GM18505 (cell line): ENCODE measurements around the gene STK36.
A peak's percentile ranks its signal among the peaks of the same experiment; 100 is the strongest.
"Not testable (repeated sequence)": the region's sequence is repeated elsewhere in the genome, so short reads cannot be mapped to it uniquely, and the experiment has no call there.

ENCODE experiments used
- ATAC-seq: cut with Tn5 transposase; IDR thresholded peaks from one replicate; pipeline ENCODE4 v1.9.1; 2021; ENCODE audit not compliant: unreplicated experiment
- POLR2A ChIP-seq: IDR thresholded peaks from 4 replicates; pipeline ENCODE4 v1.6.1; 2011; ENCODE audit warnings: borderline replicate concordance; ENCODE audit not compliant: insufficient read depth, insufficient read length; ENCODE audit errors: extremely low read depth

STK36 gene

DNA sequence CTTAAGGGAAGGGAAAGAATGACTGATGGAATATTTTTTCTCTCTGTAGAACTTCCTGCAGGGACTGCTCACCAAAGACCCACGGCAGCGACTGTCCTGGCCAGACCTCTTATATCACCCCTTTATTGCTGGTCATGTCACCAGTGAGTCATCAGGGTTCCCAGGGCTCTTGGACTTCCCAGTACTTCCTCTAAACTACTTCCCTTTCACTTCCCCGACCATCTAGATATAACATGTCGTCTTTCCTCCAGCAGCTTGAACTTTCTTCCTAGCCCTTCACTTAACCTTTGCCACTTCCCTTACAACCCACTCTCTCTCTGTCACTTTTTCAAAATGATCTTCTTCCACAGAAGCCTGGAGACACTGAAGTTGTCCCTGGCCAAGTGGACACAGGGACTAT lies 7.2 kb downstream of the STK36 start:
- ATAC-seq: no peak
- TF ChIP-seq POLR2A: no peak

DNA sequence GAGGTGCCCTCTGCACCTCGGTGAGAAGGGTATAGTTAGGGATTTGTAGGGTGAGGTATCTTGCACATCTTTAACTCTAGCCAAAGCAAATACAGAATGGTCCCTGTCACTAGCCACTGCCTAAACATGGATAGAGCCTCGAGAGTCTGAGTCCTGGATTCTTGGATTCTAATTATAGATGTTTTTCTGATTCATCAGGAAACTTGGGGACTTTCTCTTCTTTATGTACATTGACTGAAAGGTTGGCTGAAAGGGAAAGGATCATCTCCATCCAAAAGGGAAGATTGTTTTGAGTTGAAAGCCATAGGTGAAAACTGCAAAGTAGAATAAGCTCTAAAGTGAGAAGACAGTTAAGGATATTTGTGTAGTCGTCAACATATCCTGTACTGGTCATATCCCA lies 8.2 kb downstream of the STK36 start:
- ATAC-seq: no peak
- TF ChIP-seq POLR2A: no peak

DNA sequence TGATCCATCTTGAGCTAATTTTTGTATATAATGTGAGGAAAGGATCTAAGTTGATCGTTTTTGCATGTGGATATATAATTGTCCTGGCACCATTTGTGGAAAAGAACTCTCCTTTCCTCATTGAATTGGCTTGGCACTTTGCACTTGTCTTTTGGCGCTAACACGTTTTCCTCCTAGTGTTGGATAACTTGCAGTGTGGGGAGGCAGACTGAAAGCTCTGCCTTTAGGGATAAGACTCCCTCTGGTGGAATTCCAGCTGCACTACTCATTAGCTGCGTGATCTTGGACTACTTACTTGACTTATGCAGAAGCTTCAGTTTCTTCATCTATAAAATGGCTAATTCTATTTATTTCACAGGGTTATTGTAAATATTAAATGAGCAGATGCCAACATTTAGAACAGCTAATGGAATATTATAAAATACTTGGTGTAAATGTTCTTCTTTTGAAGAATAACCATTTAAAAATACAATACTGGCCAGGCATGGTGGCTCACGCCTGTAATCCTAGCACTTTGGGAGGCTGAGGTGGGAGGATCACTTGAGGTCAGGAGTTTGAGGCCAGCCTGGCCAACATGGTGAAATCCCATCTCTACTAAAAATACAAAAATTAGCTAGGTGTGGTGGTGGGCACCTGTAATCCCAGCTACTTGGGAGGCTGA lies 15.6 kb downstream of the STK36 start:
- ATAC-seq: not testable (repeated sequence)

DNA sequence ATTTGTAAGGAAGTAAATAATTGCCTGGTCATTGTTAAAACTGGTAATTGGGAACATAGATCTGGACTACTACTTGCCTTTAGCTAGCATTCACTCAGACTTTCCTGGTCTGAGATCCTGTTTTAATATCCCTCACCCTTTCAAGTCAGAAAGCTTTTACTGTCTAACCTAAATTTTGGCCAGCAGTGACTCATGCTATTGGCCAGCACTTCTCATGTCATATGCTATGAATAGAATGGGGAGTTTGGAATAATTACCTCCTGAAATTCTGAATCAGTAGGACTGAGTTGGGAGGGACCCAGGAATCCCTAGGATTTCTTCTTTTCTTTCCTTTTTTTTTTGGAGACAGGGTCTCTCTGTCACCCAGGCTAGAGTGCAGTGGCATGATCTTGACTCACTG lies 19.3 kb downstream of the STK36 start:
- no peak for ATAC-seq
- TF ChIP-seq POLR2A: no peak

DNA sequence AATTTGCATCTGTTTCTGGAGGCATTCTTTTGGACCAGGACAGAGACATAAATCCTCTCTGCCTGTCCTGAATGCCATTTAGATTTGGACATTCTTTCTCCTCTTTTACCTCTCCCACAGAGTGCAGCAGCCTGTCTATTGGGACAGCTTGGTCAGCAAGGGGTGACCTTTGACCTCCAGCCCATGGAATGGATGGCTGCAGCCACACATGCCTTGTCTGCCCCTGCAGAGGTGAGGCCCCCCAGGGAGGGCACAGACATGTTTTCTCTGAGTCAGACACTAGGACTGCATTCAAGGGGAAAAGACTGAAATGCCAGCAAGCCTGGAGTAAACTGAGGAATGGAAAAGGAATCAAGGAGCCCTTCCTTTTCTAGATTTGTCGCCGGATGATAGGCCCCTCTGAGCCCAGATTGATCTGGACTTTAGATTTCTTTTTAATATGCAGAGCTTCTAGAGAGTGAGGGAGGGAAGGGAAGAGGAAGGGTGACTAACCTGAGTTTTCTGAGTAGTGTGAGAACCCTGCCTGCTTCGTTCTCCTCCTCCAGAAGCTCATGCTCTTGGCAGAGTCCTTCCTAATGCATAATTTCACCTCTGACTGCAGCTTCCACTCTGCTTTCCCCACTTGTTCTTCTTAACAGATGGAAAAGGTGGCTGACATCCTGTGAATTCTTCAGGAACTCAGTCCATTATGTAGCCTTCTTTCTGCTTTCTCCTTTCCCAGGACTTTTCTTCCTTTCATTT lies 22.7 kb downstream of the STK36 start:
- no peak for ATAC-seq
- no peak for TF ChIP-seq POLR2A

DNA sequence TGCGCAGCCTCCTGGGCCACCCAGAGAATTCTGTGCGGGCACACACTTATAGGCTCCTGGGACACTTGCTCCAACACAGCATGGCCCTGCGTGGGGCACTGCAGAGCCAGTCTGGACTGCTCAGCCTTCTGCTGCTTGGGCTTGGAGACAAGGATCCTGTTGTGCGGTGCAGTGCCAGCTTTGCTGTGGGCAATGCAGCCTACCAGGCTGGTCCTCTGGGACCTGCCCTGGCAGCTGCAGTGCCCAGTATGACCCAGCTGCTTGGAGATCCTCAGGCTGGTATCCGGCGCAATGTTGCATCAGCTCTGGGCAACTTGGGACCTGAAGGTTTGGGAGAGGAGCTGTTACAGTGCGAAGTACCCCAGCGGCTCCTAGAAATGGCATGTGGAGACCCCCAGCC lies 27.0 kb downstream of the STK36 start:
- TF ChIP-seq POLR2A: no peak
- ATAC-seq: no peak

DNA sequence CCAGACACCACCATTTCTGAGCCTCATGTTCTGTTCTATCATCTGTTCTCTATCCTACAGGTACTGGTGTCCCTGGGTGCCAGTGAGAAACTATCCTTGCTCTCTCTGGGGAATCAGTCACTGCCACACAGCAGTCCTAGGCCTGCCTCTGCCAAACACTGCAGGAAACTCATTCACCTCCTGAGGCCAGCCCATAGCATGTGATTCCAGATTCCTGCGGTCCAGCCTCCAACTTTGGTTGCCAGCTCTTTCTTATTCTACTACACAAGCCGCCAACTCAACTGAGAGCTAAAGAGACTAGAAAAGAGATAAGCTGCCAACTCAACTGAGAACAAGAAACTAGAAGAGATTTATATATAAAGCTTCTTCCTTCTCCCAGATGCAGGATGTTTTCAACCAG lies 29.9 kb downstream of the STK36 start:
- no peak for ATAC-seq
- TF ChIP-seq POLR2A: no peak

DNA sequence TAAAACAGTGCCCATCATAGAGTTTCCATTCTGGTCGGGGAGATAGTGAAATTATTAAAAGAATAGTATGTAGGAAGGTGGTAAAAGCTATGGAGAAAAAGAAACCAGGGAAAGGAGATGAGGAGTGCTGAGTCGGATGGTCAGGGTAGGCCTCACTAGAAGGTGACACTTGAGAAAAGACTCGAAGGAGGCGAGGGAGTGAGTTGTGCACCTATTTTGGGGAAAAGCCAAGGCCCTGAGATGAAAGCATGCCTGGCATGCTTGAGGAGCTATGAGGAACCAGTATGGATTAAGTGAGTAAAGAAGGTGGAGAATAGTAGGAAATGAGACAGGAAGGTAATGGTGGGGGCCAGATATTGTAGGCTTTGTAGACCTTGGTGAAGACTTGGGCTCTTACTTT lies 31.5 kb downstream of the STK36 start:
- no peak for ATAC-seq
- TF ChIP-seq POLR2A: no peak

DNA sequence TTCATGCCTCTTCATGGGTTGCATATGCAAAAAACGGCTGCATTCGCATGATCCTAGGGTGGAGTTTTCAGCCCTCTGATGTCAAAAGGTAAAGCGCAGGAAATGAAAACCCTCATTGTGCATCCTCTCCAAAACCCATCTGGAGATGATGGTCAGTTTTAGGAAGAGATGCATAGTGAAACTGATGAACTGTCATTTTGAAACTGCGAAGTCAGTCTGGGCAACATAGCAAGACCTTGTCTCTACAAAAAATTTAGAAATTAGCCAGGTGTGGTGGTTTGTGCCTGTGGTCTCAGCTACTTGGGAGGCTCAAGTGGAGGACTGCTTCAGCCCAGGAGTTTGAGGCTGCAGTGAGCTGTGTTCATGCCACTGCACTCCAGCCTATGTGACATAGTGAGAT lies 36.2 kb downstream of the STK36 start:
- no peak for TF ChIP-seq POLR2A
- peak; percentile 33 for ATAC-seq

DNA sequence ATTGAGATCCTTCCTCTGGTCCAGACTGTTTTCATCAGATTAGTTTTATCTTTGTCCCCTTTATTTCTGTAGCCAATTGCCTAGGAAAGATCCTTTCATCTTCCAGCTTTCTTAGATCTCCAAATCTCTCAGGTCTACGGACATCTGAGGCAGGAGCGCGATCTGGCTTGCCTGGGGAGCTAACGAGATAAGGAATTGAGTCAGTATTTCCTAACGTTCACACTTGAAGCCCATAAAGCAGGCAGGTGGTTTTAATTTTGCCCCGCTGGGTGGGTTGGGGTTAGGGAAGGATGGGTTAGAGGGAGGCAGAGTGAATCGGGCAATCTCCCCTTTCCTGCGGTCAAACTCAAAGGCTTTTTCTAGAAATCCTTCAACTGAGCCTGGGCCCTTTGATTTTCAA lies 38.0 kb downstream of the STK36 start:
- ATAC-seq: no peak

DNA sequence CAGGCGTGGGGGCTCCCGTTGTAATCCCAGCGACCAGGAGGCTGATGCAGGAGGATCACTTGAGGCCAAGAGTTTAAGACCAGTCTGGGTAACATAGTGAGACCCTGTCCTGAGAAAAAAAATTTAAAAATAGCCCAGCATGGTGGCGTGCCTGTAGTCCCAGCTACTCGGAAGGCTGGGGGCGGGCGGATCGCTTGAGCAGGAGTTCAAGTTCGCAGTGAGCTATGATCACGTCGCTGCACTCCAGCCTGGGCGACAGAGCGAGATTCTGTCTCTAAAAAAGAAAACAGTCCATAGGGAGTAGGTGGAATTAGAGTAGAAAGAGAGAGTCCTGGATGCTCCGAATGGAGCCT lies 38.4 kb downstream of the STK36 start:
- ATAC-seq: peak; percentile 2
- TF ChIP-seq POLR2A: no peak

More for the DNA sequence above, 38.0 kb downstream of the STK36 start:
- no peak for TF ChIP-seq POLR2A

DNA sequence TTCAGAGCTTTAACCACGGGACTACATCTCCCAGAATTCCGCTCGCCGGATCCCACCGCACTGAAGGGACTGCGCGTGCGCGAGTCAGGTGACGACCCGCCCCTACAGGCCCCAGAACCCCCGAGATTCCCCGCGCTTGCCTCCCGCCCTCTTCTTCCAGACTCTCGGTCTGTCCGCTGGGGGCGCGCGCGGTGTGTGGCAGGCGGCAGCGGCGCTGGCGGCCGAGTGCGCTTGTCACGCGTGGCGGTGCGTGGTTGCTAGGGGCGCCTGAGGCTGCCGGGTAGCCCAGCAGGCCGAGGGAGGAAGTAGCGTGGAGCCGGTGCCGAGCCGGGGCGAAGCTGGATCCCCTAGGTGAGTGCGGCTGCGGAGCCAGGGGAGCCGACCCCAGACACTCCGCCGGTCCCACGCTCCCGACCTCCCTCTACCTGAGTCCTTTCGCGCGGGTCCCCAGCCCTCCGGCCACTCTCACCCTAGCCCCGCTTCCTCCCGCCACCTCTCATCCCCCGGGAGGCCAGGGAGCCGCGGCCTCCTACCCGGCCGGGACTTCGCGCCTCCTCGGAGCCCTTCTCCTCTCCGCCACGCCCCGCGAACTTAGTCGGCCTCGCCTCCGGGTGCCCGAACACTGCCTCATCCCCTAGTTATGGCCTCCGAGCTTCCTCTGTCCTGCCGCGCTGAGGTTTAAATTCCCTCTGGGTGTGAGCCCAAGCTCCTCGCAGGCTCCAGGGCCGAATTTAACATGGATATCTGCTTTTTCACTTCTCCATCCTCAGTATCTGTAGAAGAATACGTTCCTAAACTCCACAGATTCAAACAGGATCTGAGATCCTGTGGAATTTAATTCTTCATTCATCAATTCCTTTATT lies 39.0 kb downstream of the STK36 start, which contains the start of gene TTLL4:
TSS of gene TTLL4 (plus strand) at position 149 of the 863 bp plus-strand sequence. CDS start 26,842 bp downstream, outside the sequence.
- peak; percentile 72 for TF ChIP-seq POLR2A
- ATAC-seq: peak; percentile 88

DNA sequence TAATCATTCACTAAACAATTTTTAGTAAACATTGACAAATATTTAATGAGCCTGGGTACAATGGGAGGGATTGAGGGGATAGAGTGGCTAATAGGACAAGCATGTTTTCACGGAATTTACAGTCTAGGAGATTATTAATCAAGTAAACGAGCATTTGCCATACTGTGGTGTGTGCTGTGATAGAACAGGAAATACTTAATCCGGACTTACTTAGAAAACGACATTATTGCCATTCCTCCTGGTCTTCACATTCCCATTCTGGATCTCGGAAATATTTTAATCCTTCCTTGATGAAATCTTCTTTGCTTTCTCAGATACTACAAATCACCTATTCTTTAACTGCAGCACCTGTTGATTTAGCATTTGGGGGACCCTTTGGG lies 39.7 kb downstream of the STK36 start:
- ATAC-seq: no peak
- no peak for TF ChIP-seq POLR2A

DNA sequence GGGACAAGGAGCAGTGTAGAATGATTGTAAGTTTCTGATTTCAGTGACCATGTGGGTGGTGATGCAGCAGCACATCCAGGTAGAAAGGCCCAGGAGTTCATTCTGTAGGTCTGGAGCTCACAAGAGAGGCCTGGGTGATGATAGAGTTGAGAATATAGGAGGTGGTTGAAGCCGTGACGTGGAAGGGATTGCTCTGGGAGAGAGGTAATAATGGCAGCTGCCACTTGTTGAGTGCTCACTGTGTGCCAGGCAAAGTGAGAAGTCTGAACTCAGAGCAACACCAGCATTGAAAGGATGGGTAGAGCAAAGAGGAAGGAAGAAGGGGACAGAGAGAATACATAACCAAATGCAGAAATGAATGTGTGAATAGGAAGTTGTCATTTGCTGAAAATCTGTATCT lies 42.0 kb downstream of the STK36 start:
- no peak for ATAC-seq
- TF ChIP-seq POLR2A: no peak

DNA sequence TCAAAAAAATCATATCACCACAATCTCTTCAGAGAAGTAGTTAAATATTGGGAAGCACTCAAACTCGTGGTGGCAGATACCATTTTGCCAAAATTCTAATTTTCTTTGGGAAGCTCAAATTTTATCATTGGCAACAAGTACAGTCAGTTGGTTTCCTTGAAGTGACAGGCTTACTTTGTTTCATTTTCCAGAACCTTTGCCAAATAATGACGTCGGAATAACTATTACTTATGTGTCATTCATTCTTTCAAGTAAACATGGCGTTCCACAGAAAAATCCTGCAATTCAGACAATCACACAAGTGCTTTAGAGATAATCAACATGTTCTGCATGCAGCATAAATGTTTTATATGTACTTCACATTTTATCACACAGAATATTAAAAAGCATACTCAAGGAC lies 44.2 kb downstream of the STK36 start:
- ATAC-seq: no peak
- TF ChIP-seq POLR2A: no peak

DNA sequence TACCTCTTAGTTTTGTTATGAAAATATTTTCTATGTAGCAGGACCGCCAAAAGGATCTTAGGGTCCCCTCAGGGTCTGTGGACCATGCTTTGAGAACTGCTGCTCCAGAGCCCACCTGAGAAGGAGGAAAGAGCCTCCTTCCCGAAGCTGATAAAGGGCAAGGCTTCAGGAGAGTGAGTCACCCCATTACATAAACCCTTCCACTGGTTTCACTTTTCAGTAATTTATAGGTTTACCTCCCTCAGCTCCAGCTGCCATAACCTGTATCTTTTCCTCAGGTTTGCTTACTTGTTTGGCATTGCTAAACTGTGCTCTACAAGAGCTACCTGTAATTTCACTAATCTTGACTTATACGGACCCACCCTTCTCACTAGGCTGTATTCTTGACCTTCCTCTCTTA lies 45.4 kb downstream of the STK36 start:
- no peak for ATAC-seq
- no peak for TF ChIP-seq POLR2A
